HG02763 (cell line): ENCODE measurements around the gene ADNP2.

Source experiments
- ATAC-seq: cut with Tn5 transposase; IDR thresholded peaks from one replicate; pipeline ENCODE4 v1.9.1; 2021; ENCODE audit warnings: mild to moderate bottlenecking, moderate library complexity; ENCODE audit not compliant: unreplicated experiment

ADNP2 gene

GRCh38 chr18:80105369-80106167 is 3.5 kb upstream of the ADNP2 start:
- ATAC-seq: peak; percentile 43

GRCh38 chr18:80106482-80107051 is 2.5 kb upstream of the ADNP2 start:
- no peak for ATAC-seq

DNA sequence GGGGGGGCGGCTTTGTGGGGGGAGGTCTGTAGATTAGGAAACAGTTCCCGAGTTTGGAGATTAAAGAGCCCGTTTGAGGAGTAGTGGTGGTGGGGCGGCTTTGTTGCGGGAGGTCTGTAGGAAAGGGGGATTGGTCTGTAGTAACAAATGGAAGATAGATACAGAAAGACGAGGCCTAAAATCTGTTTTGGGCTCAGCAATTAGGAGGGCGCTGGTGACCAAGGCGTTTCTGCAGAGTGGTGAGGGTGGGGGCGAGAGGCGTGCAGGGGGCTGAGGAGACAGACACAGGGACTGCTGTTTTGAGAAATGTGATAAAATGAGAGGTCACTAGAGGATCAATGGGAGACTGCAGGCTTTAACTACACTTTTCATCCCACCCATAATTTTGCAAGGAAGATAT is 1.6 kb upstream of the ADNP2 start:
- ATAC-seq: no peak

DNA sequence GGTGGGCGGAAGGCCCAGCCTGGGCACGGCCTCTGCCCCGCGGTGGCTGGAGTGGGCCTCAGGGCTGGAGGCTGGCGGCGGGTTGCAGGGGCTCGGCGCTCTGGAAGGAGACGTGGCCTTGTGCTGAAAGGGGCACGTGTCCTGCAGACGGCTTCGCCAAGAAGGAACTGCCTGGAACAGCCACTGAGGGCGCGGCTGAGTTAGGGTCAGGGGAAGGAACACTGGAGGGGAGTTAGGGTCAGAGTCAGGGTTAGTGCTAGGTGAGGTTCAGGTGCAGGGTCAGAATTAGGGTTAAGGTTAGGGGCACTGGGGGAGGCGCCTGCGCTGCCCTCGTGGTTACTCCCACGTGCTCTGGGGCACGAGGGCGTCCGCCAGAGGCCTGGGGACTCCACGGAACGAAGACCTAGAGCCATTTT is 933 bp upstream of the ADNP2 start:
- ATAC-seq: no peak

DNA sequence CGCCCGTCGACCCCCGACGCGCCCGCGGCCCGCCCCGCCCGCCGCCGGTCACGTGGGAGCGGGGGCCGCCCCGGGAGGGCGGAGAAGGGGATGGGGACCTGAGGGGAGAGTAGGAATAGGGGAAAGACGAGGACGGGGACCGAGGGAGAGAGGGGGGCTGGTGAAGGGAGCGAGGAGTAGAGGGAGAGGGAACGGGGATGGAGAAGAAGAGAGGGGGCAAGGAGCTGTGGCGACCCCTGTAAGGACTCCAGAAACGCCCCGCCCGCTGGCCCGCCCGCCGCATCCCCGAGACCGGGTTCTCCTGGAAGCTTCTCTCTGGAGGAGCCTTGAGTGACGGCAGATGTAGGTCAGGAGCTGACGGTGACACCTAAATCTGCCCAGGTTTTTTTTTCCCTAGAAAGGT is 615 bp downstream of the ADNP2 start:
- ATAC-seq: peak; percentile 31

GRCh38 chr18:80112624-80113248 is 3.7 kb downstream of the ADNP2 start:
- no peak for ATAC-seq

- no peak for ATAC-seq
These were observed 6.0 kb downstream of the ADNP2 start for GRCh38 chr18:80115035-80115434.

DNA sequence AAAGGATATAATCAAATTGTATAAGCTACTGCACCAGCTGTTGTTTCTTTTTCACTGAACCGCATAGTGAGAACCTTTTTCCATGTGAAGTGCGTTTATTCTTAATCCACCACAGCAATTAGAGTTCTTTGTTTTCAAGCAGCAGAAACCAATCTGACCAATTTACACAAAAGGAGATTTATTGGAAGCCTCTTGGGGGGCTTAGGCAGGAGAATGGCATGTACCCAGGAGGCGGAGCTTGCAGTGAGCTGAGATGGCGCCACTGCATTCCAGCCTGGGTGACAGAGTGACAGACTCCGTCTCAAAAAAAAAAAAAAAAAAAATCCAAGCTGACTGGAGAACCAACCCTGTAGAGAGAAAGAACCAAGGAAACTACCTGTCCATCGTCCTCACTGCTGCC is 10.0 kb downstream of the ADNP2 start:
- no peak for ATAC-seq

DNA sequence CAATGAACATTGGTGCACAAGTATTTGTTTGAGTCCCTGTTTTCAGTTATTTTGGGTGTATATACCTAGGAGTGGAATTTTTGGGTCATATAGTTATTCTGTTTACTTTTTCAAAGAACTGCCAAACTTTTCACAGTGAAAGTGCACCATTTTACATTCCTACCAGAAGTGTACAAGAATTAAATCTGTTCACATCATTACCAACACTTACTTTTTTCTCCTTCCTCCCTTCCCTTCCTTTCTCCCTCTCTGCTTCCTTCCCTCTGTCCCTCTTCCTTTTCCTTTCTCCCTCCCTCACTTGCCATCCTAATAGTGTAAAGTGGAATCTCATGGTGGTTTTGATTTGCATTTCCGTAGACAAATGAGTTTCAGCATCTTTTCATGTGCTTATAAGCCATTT is 11.9 kb downstream of the ADNP2 start:
- no peak for ATAC-seq

DNA sequence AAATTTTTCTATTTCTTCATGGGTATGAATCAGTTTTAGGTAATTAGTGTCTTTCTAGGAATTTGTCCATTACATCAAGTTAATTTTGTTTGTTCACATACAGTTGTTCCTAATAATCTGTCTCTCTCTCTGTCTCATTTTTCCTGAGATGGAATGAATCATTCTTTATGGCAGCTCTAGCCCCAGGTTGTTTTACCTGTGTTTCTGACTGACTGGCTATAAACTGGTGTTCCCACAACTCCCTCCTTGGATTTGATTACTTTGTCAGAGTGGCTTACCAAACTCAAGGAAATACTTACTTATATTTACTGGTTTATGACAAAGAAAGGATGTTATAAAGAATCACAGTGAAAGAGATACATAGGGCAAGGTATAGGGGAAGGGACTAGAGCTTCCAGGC is 15.1 kb downstream of the ADNP2 start:
- no peak for ATAC-seq

- no peak for ATAC-seq
These were observed 17.7 kb downstream of the ADNP2 start for GRCh38 chr18:80126797-80127196.

DNA sequence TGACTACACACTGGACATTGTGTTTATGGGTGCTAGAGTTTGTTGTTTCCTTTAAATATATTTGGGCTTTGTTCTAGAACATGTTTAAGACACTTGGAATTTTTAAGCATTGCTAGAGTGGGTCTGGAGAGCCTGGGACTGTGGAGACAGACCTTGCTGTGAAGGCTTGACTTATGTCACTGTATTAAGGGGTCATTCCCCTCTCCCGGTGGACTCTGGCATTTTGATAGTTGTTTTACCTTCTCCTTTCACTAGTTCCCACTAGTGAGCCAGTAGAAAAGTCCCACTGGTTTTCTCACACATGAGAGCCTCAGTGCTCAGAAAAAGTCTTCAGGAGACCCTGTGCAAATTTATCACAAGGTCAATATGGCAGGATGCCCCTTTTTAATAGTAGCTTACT is 18.6 kb downstream of the ADNP2 start:
- ATAC-seq: no peak

GRCh38 chr18:80129672-80130367 is 20.8 kb downstream of the ADNP2 start:
- no peak for ATAC-seq

DNA sequence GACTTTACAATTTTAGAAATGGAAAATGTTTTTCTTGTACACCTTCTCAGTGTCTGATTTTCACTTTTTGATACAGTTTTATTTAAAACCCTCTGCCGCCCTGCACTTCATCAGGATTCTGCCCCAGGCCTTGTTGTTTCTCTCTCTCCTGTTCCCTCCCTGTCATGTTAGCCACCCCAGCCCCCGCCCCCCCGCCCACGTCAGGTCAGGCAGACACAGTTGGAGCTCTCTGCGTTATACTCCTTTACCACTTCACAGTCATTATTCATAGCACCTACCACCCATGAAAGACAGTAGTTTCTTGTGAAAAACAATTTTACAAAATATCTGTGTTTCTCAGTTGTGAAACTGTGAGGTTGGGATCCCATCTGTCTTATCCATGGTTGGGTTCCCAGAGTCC is 21.5 kb downstream of the ADNP2 start:
- no peak for ATAC-seq

DNA sequence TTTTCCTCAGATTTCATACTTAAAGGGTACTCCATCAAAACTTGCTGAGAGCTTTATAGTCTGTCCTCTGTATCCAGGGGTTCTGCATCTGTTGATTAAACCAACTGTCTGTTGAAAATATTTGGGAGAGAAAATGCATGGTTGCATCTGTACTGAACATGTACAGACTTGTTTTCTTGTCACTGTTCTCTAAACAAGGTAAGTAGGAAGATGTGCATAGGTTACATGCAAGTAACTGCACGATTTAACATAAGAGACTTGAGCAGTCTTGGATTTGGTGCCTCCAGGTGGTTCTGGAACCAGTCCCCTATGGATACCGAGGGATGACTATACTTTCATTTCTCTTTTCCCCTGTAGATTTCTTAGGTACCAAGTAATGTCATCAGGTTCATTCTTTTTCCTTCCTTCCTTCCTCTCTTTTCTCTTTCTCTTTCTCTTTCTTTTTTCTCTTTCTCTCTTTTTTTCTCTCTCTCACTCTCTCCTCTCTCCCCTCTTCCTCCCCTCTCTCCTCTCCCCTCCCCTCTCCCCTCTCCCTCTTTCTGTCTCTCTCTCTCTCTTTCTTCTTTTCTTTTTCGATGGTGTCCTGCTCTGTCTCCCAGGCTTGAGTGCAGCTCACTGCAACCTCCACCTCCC is 23.2 kb downstream of the ADNP2 start:
- ATAC-seq: no peak

DNA sequence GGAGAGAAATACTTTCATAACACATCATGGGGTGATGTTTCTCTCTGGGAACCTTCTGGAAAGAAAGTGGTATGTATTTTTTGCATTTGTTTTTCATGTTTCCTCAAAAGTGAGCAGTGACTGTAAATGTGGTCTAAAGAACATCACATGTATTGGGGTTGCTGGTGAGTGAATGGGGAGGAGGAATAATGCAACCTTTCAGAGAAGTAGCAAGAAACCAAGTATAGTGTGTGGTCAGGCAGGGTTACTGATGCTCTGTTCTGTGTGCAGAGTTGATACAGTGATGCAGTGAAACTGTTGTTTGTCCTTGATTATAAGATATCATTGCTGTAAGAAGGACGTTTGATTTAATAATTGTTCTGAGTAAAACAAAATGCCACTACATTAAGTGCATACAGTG is 24.1 kb downstream of the ADNP2 start:
- no peak for ATAC-seq

- ATAC-seq: no peak
These were observed 26.1 kb downstream of the ADNP2 start for GRCh38 chr18:80135136-80135535.

DNA sequence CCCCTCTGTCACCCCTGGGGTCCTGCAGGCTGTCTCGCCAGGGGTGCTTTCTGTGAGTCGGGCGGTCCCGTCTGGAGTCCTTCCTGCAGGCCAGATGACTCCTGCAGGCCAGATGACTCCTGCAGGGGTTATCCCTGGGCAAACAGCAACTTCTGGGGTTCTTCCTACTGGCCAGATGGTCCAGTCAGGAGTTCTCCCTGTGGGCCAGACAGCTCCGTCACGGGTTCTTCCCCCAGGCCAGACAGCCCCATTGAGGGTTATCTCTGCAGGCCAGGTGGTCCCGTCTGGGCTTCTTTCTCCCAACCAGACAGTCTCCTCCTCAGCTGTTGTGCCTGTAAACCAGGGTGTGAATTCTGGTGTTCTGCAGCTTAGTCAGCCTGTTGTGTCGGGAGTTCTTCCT is 27.6 kb downstream of the ADNP2 start:
- no peak for ATAC-seq

DNA sequence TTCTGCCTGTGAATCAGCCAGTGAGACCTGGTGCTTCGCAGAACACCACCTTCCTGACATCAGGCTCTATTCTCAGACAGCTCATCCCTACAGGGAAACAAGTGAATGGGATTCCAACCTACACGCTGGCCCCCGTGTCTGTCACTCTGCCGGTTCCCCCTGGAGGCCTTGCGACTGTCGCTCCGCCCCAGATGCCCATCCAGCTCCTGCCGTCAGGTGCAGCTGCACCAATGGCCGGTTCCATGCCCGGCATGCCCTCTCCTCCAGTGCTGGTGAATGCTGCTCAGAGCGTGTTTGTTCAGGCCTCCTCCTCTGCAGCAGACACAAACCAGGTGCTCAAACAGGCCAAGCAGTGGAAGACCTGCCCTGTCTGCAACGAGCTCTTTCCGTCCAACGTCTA is 28.1 kb downstream of the ADNP2 start:
- no peak for ATAC-seq

DNA sequence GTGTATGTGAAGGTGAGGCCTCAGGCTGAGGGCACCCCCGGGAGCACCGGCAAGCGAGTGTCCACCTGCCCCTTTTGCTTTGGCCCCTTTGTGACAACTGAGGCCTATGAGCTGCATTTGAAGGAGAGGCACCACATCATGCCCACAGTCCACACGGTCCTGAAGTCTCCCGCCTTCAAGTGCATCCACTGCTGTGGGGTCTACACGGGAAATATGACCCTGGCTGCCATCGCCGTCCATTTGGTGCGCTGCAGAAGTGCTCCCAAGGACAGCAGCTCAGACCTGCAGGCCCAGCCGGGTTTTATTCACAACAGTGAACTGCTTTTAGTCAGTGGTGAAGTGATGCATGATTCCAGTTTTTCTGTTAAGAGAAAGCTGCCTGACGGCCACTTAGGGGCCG is 28.9 kb downstream of the ADNP2 start:
- ATAC-seq: no peak

GRCh38 chr18:80140455-80140985 is 31.5 kb downstream of the ADNP2 start:
- no peak for ATAC-seq
